Right renal cortex interstitium (tissue), 3 donors: Measurements from ENCODE around the gene STX18. TPM values are rescaled to one million over a fixed set of nuclear protein-coding genes. Genes with fewer than 3 reads are reported as not detected.
"Not testable (repeated sequence)": the region's sequence is repeated elsewhere in the genome, so short reads cannot be mapped to it uniquely, and the experiment has no call there.

Experiments used
- DNase-seq, 3 donors: peaks; one replicate each; pipeline ENCODE4 v3.0.0-alpha.2; 2013; ENCODE audit warnings: low read depth in 3 of 3, low spot score in 2 of 3
- polyA plus RNA-seq, 3 donors: library from polyadenylated mRNA; unstranded; fragments of 120-200 nt; gene quantifications; one replicate each; pipeline ENCODE4 v1.2.1, GENCODE V29; 2013; ENCODE audit not compliant: insufficient read length in 3 of 3

STX18 gene
- polyA plus RNA-seq, 3 donors: 73.9 to 82.1 (median 80.7) TPM

- DNase-seq: no peak
These were observed 117.2 kb downstream of the STX18 start for GRCh38 chr4:4424499-4425115.

GRCh38 chr4:4423706-4424498, 117.9 kb downstream of the STX18 start:
- no peak for DNase-seq

GRCh38 chr4:4422856-4423499, 118.9 kb downstream of the STX18 start:
- no peak for DNase-seq

GRCh38 chr4:4422117-4422516, 119.7 kb downstream of the STX18 start:
- DNase-seq: not testable (repeated sequence)

- no peak for DNase-seq
These were observed 120.5 kb downstream of the STX18 start for GRCh38 chr4:4421356-4421755.

GRCh38 chr4:4420421-4420820, 121.4 kb downstream of the STX18 start:
- DNase-seq: no peak

- DNase-seq: no peak
These were observed 122.0 kb downstream of the STX18 start for GRCh38 chr4:4419896-4420295.

GRCh38 chr4:4418676-4419390, 123.0 kb downstream of the STX18 start:
- no peak for DNase-seq

GRCh38 chr4:4417886-4418285, 124.0 kb downstream of the STX18 start:
- no peak for DNase-seq

GRCh38 chr4:4416981-4417380, 124.9 kb downstream of the STX18 start:
- DNase-seq: no peak

- no peak for DNase-seq
These were observed 125.7 kb downstream of the STX18 start for GRCh38 chr4:4415806-4416805.

GRCh38 chr4:4415107-4415805, 126.6 kb downstream of the STX18 start:
- DNase-seq: no peak

GRCh38 chr4:4413806-4414205, 128.0 kb downstream of the STX18 start:
- no peak for DNase-seq

- DNase-seq: no peak
These were observed 128.5 kb downstream of the STX18 start for GRCh38 chr4:4413373-4413725.

GRCh38 chr4:4412641-4413372, 129.0 kb downstream of the STX18 start:
- no peak for DNase-seq

- no peak for DNase-seq
These were observed 129.9 kb downstream of the STX18 start for GRCh38 chr4:4411906-4412305.

GRCh38 chr4:4410271-4410670, 131.6 kb downstream of the STX18 start:
- no peak for DNase-seq

GRCh38 chr4:4409416-4410115, 132.3 kb downstream of the STX18 start:
- DNase-seq: no peak
